PC-3 (cell line): ENCODE measurements around the gene VASN.

Source experiments
- EZH2 ChIP-seq: fragments of 300-600 bp; sonication (generic); IDR thresholded peaks from one replicate; pipeline ENCODE4 v1.6.1; 2017; ENCODE audit warnings: antibody characterized with exemption, mild to moderate bottlenecking, low read length; ENCODE audit not compliant: unreplicated experiment
- TF ChIP-seq, protein P1 (sequence below): fragments of 300-600 bp; sonication (generic); conservative IDR thresholded peaks from 2 replicates; pipeline ENCODE4 v1.5.1; 2017; ENCODE audit warnings: antibody characterized with exemption, low read depth, mild to moderate bottlenecking, low read length

DNA sequence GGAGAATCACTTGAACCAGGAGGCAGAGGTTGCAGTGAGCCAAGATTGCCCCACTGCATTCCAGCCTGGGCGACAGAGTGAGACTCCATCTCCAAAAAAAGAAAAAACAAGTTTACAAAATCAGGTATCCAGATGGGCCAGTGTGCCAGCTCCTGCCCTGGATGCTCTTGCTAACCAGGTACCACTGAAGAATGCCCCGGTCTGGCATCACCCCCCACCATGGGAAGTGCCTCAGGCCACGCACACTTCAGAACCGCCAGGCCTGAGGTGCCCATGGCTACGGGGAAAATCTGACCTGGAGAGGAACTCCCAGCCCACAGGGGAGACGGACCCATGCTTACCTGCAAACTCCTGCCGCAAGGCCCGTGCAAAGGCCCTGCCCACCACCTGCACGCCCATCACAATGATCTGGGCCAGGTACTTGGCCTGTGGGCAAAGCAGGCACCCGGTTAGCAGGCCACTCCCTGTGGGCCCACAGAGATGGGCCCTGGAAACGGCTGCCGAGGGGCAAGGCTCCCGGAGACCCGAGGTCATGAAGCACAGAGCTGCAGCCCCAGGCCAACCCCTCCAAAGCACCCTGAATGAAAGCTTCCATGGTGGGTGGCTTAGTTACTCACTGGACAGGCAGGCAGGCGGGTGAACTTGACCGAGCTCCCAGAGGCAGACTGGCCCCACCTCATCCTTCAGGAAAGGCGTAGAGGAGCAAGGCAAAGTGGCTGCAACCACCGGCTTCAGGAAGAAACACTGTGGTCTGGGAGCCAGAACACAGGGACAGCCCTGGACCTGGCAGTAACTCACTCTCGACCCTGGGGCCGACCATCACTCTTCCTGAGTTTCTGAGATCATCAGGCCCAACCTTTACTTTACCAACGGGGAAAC lies 28.5 kb upstream of the VASN start:
- TF ChIP-seq, protein P1, sequence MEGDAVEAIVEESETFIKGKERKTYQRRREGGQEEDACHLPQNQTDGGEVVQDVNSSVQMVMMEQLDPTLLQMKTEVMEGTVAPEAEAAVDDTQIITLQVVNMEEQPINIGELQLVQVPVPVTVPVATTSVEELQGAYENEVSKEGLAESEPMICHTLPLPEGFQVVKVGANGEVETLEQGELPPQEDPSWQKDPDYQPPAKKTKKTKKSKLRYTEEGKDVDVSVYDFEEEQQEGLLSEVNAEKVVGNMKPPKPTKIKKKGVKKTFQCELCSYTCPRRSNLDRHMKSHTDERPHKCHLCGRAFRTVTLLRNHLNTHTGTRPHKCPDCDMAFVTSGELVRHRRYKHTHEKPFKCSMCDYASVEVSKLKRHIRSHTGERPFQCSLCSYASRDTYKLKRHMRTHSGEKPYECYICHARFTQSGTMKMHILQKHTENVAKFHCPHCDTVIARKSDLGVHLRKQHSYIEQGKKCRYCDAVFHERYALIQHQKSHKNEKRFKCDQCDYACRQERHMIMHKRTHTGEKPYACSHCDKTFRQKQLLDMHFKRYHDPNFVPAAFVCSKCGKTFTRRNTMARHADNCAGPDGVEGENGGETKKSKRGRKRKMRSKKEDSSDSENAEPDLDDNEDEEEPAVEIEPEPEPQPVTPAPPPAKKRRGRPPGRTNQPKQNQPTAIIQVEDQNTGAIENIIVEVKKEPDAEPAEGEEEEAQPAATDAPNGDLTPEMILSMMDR = no peak
- TF ChIP-seq EZH2 = no peak
